GM19468 (cell line): ENCODE measurements around the gene HOTAIR.

ENCODE experiments used
- ATAC-seq: cut with Tn5 transposase; IDR thresholded peaks from one replicate; pipeline ENCODE4 v1.9.1; 2021; ENCODE audit warnings: mild to moderate bottlenecking, moderate library complexity, moderate number of reproducible peaks; ENCODE audit not compliant: unreplicated experiment; ENCODE audit errors: extremely low read depth

HOTAIR gene

DNA sequence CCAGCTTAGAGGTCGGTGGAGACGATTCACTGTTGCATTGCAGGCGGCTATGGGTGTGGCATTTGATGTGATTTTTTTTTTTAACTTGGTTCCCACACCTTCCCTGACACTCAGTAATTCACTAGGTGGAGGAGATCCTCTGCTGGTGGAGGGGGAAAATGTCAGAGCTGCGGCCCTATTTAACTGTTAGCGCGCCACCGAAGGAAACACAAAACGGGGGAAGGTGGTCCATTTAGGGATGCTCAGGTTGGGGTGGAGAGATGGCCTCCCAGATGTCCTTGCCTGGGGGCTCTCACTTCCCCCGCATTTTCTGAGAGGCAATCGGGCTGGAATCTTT lies 24.3 kb downstream of the HOTAIR start:
- no peak for ATAC-seq

DNA sequence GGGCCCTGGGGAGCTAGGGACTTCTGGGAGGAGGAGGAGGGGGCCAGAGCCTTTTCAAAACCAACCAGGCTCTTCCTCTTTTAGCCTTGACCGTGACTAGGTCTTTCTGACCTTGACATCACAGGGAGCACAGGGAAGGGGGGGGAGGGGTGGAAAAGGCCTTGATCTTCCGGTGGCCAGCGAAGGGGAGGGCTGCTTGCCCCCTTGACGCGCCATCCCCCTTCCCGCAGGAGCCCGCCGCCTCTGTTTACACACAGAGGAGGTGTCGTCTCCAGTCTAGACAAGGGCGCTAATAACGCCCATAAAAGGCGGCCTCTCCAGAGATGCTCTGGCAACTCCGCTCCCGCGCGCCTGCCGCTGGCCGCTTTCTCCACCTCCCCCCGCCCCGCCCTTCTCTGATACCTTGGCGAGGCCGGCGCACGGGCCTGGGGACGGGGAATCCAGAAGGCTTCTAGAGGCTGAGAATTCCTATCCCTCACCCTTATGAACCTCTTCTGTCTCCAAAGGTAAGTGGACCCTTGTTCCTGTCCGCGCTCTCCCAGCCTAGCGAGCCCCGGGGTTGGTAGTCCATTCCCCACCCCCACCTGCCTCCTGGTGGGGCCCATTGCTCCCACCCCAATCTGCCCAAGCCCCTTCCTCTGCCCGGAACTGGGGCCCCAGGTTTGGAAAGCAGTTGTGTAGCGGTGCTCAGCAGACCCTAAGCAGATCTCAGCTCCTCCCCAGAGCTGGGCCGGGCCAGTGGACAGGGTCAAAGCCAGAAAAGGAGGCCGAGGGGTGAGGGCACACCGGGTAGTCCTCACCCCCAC lies 24.9 kb downstream of the HOTAIR start:
- no peak for ATAC-seq

DNA sequence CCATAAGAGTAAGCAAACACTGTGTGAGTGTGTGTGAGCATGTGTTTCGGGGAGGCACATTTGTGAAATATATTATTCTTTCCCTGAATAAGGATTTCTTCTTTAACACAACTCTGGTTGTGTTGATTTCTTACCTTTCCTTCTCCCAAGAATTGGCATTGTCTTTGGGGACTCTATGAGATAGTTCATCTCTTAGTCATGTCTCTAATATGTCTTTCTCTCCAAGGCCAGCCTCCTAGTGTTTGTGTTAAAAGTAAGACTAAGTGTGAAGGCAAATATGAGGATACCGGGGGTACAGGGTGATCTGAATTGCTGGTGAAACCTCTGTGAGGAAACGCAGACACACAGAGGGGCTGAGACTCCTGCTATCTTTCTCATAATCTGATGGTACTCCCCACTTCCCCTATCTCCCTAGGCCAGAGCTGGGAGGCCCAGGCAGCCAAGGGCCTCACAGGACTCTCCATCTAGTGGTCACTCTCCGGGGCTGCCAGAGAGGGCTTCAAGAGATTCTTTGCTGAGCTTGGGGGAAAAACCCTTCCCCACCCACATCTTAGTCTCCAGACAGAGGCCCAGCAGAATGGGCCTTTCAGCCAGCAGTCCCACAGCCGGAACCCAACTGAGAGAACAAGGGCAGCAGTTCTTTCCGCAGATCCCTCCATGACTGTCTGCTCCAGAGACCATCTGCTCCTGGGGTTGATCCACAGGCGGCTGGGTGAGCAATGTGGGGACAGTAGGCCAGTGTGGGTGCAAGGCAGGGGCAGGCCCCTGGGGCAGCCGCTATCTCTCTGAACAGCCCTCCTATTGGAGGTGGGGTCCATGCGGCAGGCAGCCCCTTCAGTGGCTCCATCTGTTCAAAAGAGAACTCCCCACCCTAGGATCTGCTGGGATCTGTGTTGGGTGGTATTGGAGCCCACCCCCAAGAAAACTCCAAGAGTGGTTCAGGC lies 25.8 kb downstream of the HOTAIR start:
- ATAC-seq: no peak

DNA sequence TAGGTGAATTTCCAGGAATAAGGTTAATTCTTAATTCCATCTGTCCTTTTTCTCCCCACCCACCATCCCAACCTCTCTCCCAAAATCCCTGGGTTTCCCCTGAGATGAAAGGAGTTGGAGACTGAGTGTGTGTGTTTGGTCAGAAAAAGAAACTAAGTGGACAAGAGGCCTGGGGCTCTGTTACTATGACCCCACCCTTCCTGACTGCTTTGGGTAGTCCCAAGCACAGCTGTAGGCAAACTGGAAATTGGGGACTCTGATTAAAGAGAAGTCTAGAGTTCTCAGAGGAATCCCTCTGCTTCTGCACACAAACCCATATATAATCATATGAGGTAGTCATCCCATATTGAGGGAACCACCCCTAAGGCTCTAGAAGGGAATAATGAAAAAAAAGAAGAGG lies 27.0 kb downstream of the HOTAIR start:
- no peak for ATAC-seq

DNA sequence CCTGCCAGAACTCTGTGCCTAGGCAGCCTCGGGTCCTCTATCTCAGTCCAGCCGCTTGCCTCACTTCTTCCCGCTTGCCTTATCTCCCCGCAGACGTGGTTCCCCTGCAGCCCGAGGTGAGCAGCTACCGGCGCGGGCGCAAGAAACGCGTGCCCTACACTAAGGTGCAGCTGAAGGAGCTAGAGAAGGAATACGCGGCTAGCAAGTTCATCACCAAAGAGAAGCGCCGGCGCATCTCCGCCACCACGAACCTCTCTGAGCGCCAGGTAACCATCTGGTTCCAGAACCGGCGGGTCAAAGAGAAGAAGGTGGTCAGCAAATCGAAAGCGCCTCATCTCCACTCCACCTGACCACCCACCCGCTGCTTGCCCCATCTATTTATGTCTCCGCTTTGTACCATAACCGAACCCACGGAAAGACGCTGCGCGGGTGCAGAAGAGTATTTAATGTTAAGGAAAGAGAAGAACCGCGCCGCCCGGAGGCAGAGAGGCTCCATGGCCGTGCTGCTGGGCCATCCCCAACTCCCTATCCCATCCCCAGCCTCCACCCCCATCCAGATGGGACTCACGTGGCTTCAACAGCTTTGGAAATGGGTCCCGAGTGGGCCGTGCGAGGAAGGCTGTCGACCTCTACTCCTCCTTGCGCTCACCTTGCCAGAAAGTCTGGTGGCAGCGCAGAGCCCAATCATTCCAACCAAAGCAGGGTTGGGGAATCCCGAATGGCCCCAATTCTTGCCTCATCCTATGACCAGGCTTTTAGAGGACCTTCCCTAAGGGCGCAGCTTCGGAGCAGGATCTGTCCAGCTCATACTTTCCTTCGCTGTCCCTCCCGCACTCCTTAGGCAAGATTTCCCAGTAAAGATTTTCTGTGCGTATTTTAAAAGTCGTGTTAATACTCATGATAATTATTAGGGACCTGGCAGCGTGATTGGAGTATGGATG lies 29.6 kb downstream of the HOTAIR start:
- no peak for ATAC-seq

DNA sequence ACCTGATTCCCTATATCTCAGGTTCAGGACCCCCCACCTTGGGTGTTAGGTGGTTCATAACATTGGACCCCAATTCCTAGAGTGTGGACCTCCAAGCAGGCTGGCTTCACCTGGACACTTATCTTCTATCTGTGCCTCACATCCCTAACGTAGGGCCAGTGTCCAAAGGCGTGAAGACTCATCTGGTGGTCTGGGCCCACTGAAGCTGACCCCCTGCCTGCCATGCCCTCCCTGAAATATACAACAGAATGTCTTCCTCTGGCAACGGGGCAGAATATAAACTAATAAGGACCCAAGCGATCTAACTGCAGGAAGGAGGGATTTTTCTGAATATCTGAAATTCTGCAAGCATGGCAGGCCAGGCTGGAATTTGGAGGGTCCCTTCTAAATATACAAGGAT lies 30.5 kb downstream of the HOTAIR start:
- no peak for ATAC-seq

DNA sequence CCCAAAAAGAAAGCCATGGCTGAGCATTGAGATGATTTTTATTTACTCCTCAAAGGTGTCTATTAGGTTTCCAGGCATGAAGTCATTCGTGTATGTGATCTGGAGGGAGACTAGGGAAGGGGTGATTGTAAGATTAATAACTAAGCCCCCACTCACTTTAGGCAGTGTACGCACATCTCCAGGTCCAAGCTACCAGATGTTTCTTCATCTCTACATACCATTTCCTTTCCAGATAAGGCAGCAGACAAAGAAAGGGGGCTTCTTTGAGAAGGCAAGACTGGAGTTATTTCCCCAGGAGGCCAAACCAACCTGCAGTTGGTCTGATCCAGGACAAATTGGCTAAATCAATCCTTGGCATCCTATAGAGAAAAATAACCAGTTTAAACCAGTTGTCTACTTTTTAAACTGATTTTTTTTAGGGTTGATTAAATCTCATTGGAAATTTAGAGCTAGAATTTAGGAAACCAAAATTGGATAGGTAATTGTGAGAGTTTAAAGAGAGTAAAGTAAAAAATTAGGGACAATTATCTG lies 32.2 kb downstream of the HOTAIR start:
- no peak for ATAC-seq

DNA sequence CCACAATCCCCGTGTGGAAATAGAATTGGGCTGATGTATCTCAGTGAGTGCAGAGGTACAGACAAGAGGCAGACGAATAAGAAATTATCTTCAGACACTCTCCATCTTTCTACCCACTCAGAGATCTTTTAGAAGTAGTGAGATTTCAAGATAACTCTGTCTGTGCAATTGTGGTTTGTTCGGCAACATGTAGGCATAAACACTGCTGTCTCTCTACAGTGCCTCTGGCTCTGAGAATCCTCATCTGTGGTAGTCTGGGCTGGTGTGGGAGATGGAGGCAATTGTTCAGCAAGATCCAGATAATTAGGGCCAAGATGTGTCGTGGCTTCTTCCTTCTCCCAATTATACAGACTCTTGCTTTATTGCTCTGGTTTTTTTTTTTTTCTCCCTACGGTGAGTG lies 33.0 kb downstream of the HOTAIR start:
- no peak for ATAC-seq

DNA sequence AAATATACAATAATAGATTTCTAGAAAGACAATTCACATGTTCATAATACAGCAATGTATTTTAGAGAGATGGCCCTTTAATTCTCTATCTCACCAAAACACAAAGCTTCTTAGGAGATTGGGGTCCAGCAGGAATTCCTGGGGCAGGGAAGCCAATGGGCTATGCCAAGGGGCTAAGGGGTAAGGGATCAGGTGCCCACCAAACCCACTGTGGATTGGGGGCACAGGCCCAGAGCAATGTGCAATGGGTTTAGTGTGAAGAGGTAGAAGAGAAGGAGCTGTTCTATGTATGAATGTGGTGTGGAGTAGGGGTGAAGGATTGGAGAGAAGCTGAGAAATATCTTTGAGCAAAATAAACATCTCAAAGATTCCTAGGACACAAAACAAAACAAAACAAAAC lies 33.6 kb downstream of the HOTAIR start:
- ATAC-seq: no peak

DNA sequence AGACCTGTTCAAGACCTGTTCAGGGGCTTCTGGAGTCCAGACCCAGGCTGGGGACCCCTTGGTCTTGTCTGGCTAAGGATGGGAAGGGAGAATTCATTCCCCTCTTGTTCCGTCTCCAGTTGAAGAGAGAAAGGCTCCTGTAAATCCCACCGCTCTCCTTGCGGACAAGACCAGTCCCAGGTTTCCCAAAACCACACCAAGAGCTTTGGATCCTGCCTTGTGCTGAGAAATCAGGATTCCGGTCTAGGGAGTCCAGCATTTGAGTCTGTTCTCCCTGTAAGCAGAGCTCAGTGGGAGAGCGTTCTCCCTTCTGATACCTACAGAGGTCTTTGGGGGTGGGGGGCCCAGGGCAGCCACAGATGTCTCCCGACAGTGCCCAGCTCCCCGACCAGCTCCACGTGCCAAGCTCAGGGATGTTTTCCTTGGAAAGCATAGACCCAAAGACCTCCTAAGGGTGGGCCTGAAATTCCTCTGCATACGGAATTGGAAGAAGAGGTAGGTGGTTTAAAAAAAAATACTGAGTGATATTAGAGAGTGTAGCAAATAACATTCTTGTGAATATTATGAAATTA lies 34.2 kb downstream of the HOTAIR start:
- ATAC-seq: no peak

DNA sequence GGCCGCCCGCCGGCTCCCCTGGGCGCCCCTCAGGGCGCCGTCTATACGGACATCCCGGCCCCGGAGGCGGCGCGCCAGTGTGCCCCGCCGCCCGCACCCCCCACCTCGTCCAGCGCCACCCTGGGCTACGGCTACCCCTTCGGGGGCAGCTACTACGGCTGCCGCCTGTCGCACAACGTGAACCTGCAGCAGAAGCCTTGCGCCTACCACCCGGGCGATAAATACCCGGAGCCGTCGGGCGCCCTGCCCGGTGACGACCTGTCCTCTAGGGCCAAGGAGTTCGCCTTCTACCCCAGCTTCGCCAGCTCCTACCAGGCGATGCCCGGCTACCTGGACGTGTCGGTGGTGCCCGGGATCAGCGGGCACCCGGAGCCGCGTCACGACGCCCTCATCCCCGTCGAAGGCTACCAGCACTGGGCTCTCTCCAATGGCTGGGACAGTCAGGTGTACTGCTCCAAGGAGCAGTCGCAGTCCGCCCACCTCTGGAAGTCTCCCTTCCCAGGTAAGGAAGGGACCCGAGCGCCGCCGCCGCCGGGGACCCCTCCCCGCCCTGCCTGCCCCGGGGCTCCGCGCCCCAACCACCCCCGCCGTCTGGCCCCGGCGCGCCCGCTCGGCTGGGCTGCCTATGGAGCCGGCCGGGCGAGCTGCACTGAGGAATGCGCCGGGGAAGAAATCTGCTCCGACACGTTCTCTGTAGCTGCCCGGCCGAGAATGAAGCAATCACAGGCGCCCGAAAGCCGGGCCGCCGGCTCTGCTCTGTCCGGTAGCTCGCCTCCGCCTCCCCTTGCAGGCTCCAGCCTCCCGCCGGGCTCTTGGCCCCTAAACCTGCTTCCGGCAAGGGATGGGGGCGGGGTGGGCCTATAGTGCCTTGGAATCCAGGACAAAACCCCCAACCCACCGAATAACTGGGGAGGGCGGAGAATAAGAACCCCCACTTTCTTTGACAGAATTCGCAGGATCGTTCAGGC lies 35.3 kb downstream of the HOTAIR start:
- ATAC-seq: no peak

DNA sequence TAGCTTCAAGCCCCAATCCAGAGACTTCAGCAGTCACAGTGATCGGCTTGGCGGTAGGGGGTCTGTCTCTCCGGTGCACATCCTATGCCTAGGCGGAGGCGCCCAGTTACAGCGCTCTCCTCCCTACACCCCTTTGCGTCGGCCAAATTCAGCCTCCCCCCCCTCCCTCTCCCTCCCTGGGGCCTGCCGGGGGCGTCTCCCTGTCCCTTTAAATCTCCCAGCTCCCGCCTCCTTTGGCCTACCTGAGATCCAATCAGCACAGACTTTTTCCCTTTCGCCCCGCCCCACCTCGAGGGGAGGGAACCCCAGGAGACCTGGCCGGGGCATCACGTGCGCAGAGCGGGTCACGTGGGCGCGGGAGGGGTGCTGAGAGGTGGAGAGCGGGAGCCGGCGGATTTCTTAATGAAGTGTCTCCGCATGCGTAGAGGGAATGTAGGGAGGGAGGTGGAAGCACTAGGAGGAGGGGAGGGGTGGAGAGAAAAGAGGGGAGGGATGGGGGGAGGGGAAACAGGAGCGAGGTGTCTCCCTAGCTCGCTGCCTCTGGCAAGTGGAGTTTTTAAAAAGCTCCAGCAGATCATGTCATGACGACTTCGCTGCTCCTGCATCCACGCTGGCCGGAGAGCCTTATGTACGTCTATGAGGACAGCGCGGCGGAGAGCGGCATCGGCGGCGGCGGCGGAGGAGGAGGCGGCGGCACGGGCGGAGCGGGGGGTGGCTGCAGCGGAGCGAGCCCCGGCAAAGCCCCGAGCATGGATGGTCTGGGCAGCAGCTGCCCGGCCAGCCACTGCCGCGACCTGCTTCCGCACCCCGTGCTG lies 36.2 kb downstream of the HOTAIR start, which contains the start of gene HOXC13:
HOXC13 (plus strand) TSS at position 506 of the 815 bp plus-strand sequence; CDS start at position 582, 76 bp downstream.
- no peak for ATAC-seq

DNA sequence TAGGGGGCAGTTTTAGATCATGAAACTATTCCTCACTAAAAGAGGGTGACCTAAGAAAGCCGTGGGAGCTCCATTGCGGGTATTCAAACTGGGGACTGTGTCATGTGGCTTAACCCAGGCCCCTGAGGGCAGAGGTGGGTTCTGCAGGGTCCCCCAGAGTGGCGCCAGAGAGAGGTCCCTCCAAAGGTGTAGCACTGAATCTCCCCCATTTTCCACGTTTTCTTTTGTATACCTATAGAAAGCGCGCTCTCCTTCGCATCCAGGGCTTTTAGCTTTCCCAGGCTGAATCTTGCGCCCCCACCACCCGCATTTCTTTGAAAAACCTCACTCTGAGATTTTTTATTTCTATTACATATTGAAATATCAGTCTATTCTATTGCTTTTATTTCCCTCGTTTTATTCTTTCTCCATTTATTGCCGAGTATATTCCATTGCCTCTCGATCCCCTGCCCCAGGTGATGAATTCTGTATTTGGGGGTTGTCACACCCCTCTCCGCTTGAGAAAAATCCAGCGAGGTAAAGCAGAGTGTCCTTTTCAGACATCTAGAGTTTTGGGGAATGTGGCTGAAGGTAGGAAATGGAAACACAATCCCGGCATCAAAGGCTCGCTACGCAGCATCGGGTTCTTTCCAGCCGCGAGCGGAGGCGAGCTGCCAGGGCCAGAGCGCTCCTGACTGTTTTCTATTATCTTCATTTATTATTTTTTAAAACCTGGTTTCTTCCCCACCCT lies 37.0 kb downstream of the HOTAIR start:
- ATAC-seq: no peak

DNA sequence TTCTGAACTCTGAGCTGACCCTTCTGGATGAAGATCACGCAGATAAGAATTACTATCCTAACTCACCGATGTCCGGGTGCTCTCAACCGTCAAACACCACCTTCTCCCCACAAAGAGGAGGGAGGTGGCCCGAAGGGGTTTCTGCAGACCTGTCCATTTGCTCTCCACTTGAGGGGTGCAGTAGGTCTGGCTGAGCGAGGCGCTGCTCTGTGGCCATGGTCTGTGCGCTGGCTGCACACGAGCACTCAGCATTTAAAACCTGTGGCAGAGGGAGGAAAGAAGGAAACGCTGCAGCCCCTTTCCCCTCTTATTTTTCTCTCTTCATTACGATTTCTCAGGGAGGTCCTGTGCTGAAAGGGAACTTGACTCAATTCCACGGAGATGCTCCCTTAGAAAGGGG lies 37.7 kb downstream of the HOTAIR start:
- no peak for ATAC-seq

DNA sequence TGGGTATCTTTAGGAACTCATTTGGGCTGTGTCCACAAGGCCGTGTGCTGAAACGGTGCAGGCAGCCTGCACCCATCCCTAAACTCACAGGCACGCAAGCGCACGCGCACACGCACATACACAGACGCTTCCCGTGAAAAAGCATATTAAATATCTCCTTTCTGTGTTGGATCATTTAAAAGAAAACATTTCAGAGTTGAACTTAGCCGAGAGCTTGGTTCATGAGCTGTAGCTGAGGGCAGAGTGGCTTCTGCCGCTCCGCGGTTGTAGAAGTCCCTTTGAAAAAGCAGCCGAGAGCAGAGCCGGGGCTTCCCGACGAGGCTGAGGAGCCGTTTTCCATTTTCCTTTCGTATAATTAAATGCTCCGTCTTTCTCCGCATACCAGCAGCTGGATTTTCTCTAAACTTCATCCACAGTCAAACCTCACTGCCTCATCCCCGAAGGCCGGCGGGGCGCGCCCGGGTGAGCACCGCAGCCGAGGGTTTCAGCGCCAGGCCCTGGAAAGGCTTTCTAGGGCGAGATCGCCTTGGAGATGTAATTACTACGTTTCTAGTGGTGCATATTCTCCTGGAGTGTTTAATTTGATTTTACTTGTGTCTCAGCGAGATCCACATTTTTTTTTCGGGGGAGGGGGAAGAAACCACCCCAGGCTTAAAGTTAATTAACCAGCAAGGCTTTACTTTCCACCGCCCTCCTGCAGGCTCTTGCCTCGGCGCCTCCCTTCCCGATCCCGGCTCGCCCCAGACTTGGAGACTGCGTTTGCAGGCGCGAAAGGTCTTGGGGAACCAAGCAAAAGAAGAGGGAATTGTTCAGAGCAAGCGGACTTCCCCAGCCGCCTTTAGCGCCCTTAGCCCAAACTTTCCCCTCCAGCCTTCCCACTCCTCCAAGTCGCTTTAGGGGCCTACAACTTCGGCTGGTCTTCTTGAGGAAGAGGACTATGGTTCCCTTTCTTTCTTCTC lies 39.1 kb downstream of the HOTAIR start:
- no peak for ATAC-seq

DNA sequence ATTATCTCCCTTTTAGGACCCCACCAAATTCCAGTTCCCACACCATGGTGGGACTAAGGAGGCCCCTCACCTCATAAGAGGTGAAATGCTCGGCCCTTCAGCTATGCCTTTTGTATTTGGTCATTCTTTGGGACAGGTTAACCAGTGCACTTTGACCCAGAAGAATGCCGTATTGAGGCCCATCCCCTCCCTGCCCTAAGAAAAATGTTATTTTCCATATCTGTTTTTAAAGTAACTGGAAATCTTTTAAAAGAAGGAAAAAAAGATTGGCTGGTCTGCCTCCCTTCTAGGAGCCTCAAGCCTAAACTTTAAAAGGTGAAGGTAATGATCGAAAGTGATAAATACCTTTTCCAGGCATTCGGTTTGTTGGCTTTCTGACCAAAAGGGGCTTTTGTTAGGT lies 41.8 kb downstream of the HOTAIR start:
- no peak for ATAC-seq
